K562 (cell line): ENCODE data around the gene SMARCD2. TPM values are rescaled to one million over a fixed set of nuclear protein-coding genes. Genes with fewer than 3 reads are reported as not detected.

Experiments used
- ATAC-seq: fragments of 200-7000 bp; cut with Tn5 transposase; 3 replicates; pipeline ENCODE4 v1.9.1; 2020; ENCODE audit warnings: moderate library complexity
- BruUV-seq: library from RNA; stranded (reverse); fragments of 400-500 nt; replicated peaks from 2 replicates; lab custom pipeline; 2021; lab: Mats Ljungman, UMichigan
- CTCF ChIA-PET: fragments of 300-600 bp; formaldehyde crosslinking; extraction: SDS; loops from one replicate; lab custom pipeline; 2021; ENCODE audit warnings: low intra/inter-chr PET ratio; lab: Yijun Ruan, JAX
- POLR2A ChIA-PET: fragments of 300-600, 350-650 bp; sonication (Branson Sonifier 250); formaldehyde crosslinking; extraction: SDS; loops from one replicate; lab custom pipeline; 2021; ENCODE audit warnings: antibody characterized with exemption, inconsistent platforms; lab: Yijun Ruan, JAX
- DNase-seq, 4 experiments: peaks; one replicate each; pipeline versions ENCODE4 v3.0.0 to v3.0.0-alpha.2; 2011 to 2018; ENCODE audit warnings: low spot score in 3 of 4, mixed read lengths in 3 of 4; ENCODE audit errors: extremely low read depth in 1 of 4
- FAIRE-seq: peaks from 2 replicates; lab custom pipeline; 2011; peaks lifted over from hg19 to GRCh38; lab: Jason Lieb, UNC
- H2AFZ ChIP-seq: 2 replicates; pipeline ENCODE4 v1.6.0; 2011; ENCODE audit warnings: low read depth, low read length, control low read depth, inconsistent platforms
- H3K27ac ChIP-seq: fragments of 200-600 bp; 3 replicates; pipeline ENCODE4 v1.8.0; 2011; ENCODE audit warnings: low read depth, mild to moderate bottlenecking, control low read depth, inconsistent platforms, low read length, moderate library complexity, mixed read lengths; ENCODE audit errors: extremely low read depth
- H3K27me3 ChIP-seq, 2 experiments: fragments of 300-600 bp in 1 of 2; 2 replicates in 1 of 2; 3 replicates in 1 of 2; pipeline versions ENCODE4 v1.6.0 to v1.8.0; 2011; ENCODE audit warnings: inconsistent platforms in 2 of 2, low read length in 2 of 2, mild to moderate bottlenecking in 1 of 2, mixed read lengths in 1 of 2, moderate library complexity in 1 of 2; ENCODE audit not compliant: control insufficient read depth in 2 of 2, insufficient read depth in 2 of 2
- H3K36me3 ChIP-seq: fragments of 300-600 bp; 3 replicates; pipeline ENCODE4 v1.8.0; 2011; ENCODE audit warnings: mild to moderate bottlenecking, low read length, inconsistent platforms; ENCODE audit not compliant: control insufficient read depth, insufficient read depth
- H3K4me1 ChIP-seq, 2 experiments: fragments of 200-600 bp in 1 of 2; replicated peaks in 1 of 2; 2 replicates in 1 of 2; 3 replicates in 1 of 2; pipeline versions ENCODE4 v1.5.1 to v1.8.0; 2011; ENCODE audit warnings: inconsistent platforms in 2 of 2, low read length in 2 of 2, mild to moderate bottlenecking in 1 of 2, mixed read lengths in 1 of 2, moderate library complexity in 1 of 2; ENCODE audit not compliant: control insufficient read depth in 2 of 2, insufficient read depth in 2 of 2
- H3K4me2 ChIP-seq: 2 replicates; pipeline ENCODE4 v1.6.1; 2011; ENCODE audit warnings: low read length, control low read depth, inconsistent platforms, mixed read lengths; ENCODE audit not compliant: insufficient read depth
- H3K4me3 ChIP-seq: fragments of 200-600 bp; sonication (generic), shearing (Covaris generic); 2 replicates; pipeline ENCODE4 v1.5.1; 2016; ENCODE audit warnings: control low read depth, inconsistent platforms
- H3K79me2 ChIP-seq: fragments of 200-600 bp; 3 replicates; pipeline ENCODE4 v1.8.0; 2011; ENCODE audit warnings: low read length, inconsistent platforms; ENCODE audit not compliant: control insufficient read depth, insufficient read depth
- H3K9ac ChIP-seq, 2 experiments: 2 replicates each; pipeline versions ENCODE4 v1.6.0 to v1.6.1; 2011; ENCODE audit warnings: low read depth in 2 of 2, low read length in 2 of 2, control low read depth in 1 of 2, inconsistent platforms in 1 of 2, mild to moderate bottlenecking in 1 of 2, mixed read lengths in 1 of 2; ENCODE audit not compliant: insufficient read depth in 1 of 2
- H3K9me1 ChIP-seq: one replicate; pipeline ENCODE4 v1.6.0; 2011; ENCODE audit warnings: inconsistent platforms, mild to moderate bottlenecking, low read length, moderate library complexity; ENCODE audit not compliant: control insufficient read depth, insufficient read depth
- H3K9me3 ChIP-seq: replicated peaks from 2 replicates; pipeline ENCODE4 v1.5.1; 2011; ENCODE audit warnings: low read depth, low read length, inconsistent platforms; ENCODE audit not compliant: control insufficient read depth, insufficient read depth
- H4K20me1 ChIP-seq: replicated peaks from 2 replicates; pipeline ENCODE4 v1.6.1; 2011; ENCODE audit warnings: low read length, inconsistent platforms, mixed read lengths; ENCODE audit not compliant: control insufficient read depth, insufficient read depth
- ESRRB ChIP-seq: fragments of 250-450 bp; sonication (Bioruptor Pico); IDR thresholded peaks from 2 replicates; pipeline ENCODE4 v1.5.0; 2020; ENCODE audit warnings: mild to moderate bottlenecking, moderate library complexity, borderline replicate concordance
- HDAC2 ChIP-seq: fragments of 450-650 bp; IDR thresholded peaks from 2 replicates; pipeline ENCODE4 v1.6.1; 2016; ENCODE audit warnings: mild to moderate bottlenecking
- NFE2L1 ChIP-seq: fragments of 450-650 bp; IDR thresholded peaks from 2 replicates; pipeline ENCODE4 v1.6.1; 2016; ENCODE audit warnings: missing genetic modification characterization, low read depth, mild to moderate bottlenecking, missing compliant biosample characterization, moderate library complexity, borderline replicate concordance
- SMARCB1 ChIP-seq: IDR thresholded peaks from 2 replicates; pipeline ENCODE4 v1.6.1; 2011; ENCODE audit warnings: improper control_type of control experiment, low read depth; ENCODE audit not compliant: insufficient read length
- SNIP1 ChIP-seq: fragments of 450-650 bp; IDR thresholded peaks from 2 replicates; pipeline ENCODE4 v1.7.1; 2017; ENCODE audit warnings: low read depth, mild to moderate bottlenecking
- ZNF12 ChIP-seq: sonication (generic); formaldehyde crosslinking; IDR thresholded peaks from 2 replicates; pipeline ENCODE4 v1.4.0; 2020; ENCODE audit warnings: mild to moderate bottlenecking, missing genetic modification reagents
- ZNF175 ChIP-seq: fragments of 200-800 bp; sonication (Bioruptor generic); IDR thresholded peaks from 2 replicates; pipeline ENCODE4 v1.6.1; 2016; ENCODE audit warnings: low read depth, mild to moderate bottlenecking, missing genetic modification characterization, missing compliant biosample characterization
- ZNF253 ChIP-seq: fragments of 250-450 bp; sonication (Bioruptor Pico); conservative IDR thresholded peaks from 2 replicates; pipeline ENCODE4 v1.6.1; 2021; ENCODE audit warnings: mild to moderate bottlenecking
- WGBS: fragments of 100-300 bp; shearing (Covaris generic); methylation state at CpG from one replicate; pipeline ENCODE4 v1.1.6; 2016; ENCODE audit warnings: low coverage, mixed read lengths; ENCODE audit not compliant: insufficient coverage; ENCODE audit errors: missing lambda C conversion rate; 5-methylcytosine and 5-hydroxymethylcytosine counted together
- in situ Hi-C: fragments of 300-500 bp; cut with MboI; formaldehyde crosslinking; loops from 4 replicates; pipeline ENCODE4 v1.15.0; 2018; ENCODE audit warnings: inconsistent platforms, mixed read lengths
- intact Hi-C: fragments of 100-400 bp; cut with micrococcal nuclease; formaldehyde crosslinking; loops from 2 replicates; pipeline ENCODE4 v1.14.2; 2022
- polyA plus RNA-seq, 8 experiments: library from polyadenylated mRNA; depleted of rRNA in 4 of 8; stranded (reverse) in 5 of 8; unstranded in 3 of 8; fragments of >200 nt; fragmentation: Nextera tagmentation in 2 of 8; fragmentation: Illumina TruSeq in 1 of 8; extraction: Ambion mirVana in 2 of 8; extraction: Trizol in 1 of 8; gene quantifications; 2 replicates each; pipeline versions ENCODE4 v1.2.1 to v1.2.3, GENCODE V29; 2011 to 2014; ENCODE audit warnings: inconsistent platforms in 1 of 8, missing spikeins in 1 of 8
- total RNA-seq, 7 experiments: library from RNA; depleted of rRNA in 6 of 7; stranded (reverse); fragments of >200 nt in 6 of 7; fragmentation: Illumina TruSeq in 2 of 7; extraction: Trizol in 2 of 7; gene quantifications; 2 replicates each; pipeline versions ENCODE4 v1.2.1 to v1.2.3, GENCODE V29; 2011 to 2021; ENCODE audit warnings: low replicate concordance in 1 of 7
- TF ChIP-seq, protein P1 (sequence below): fragments of 250-450 bp; sonication (Bioruptor Pico); IDR thresholded peaks from 2 replicates; pipeline ENCODE4 v1.4.0; 2020; ENCODE audit warnings: mild to moderate bottlenecking, moderate library complexity
- TF ChIP-seq, protein P2 (sequence below): fragments of 250-450 bp; sonication (Bioruptor Pico); IDR thresholded peaks from 2 replicates; pipeline ENCODE4 v1.5.0; 2020; ENCODE audit warnings: mild to moderate bottlenecking, borderline replicate concordance

The SMARCD2 gene
- total and polyA plus RNA-seq, 9 of the 15 experiments (the other 6 are each of a cell fraction or from before 2014, with no cell fraction given): 1.7 to 114 (median 90.3) TPM

DNA sequence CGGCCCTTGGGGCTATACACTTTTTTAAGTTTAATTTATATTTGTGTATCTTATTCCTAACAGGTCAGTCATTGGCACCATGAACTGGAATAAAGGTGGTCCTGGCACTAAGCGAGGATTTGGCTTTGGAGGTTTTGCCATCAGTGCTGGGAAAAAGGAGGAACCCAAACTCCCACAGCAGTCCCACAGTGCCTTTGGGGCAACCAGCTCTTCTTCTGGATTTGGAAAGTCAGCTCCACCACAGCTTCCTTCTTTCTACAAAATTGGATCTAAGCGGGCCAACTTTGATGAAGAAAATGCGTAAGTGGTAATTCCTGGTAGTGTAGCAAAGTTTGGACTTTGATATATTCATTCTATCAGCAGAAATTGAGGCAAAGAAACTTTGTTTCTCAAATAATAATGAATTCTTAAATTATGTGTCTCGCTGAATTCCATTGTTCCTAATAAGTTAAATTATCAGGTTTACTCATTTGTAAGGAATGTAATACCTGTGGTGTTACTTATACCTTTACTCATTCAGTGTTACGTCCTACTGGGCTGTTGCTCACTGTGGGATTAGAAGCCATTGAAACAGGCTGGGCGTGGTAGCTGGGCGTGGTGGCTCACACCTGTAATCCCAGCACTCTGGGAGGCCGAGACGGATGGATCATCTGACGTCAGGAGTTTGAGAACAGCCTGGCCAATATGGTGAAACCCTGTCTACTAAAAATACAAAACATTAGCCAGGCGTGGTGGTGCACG lies 55.3 kb downstream of the SMARCD2 start:
- no peak for ATAC-seq
- POLR2A ChIA-PET: interaction anchor here (0.6 to 8.0 kb wide), 5 partner anchors 10 to 39 kb away, joined by 3 to 82 read pairs (median 4); partner anchors contain the start of genes CCDC47 and DDX42
- Histone ChIP-seq H3K4me3 (no peak overlapping the region), H3K9me1 (no peaks in the 10 kb centered on the region), H4K20me1 (no peaks in the 10 kb centered on the region; the same call in 1 of the 2 replicates), H3K27me3 (no peaks in the 10 kb centered on the region), H3K79me2 (peaks cover 75% of the 10 kb centered on the region), H3K4me1 (no peaks in the 10 kb centered on the region), H3K9me3 (no peaks in the 10 kb centered on the region), H3K36me3 (peaks cover 91% of the 10 kb centered on the region), H3K4me2 (no peak overlapping the region), H2AFZ (no peak overlapping the region), H3K9ac (no peak overlapping the region), H3K27ac (no peak overlapping the region)
- CTCF ChIA-PET: no interaction called here
- DNase-seq: no peak
- BruUV-seq: no TSS peak
- in situ Hi-C loops: no loop called here
- FAIRE-seq: no peak
- intact Hi-C loops: no loop called here
- 97% methylated on average over 12 of the region's 13 CpGs for WGBS
- TF ChIP-seq ZNF175 (CRISPR knock-in tag) (no peak), NFE2L1 (tag) (no peak), ZNF253 (no peak), SMARCB1 (no peak), ESRRB (CRISPR knock-in tag) (no peak), ZNF12 (CRISPR knock-in tag) (no peak), SNIP1 (no peak), HDAC2 (no peak)
- TF ChIP-seq, protein P1, sequence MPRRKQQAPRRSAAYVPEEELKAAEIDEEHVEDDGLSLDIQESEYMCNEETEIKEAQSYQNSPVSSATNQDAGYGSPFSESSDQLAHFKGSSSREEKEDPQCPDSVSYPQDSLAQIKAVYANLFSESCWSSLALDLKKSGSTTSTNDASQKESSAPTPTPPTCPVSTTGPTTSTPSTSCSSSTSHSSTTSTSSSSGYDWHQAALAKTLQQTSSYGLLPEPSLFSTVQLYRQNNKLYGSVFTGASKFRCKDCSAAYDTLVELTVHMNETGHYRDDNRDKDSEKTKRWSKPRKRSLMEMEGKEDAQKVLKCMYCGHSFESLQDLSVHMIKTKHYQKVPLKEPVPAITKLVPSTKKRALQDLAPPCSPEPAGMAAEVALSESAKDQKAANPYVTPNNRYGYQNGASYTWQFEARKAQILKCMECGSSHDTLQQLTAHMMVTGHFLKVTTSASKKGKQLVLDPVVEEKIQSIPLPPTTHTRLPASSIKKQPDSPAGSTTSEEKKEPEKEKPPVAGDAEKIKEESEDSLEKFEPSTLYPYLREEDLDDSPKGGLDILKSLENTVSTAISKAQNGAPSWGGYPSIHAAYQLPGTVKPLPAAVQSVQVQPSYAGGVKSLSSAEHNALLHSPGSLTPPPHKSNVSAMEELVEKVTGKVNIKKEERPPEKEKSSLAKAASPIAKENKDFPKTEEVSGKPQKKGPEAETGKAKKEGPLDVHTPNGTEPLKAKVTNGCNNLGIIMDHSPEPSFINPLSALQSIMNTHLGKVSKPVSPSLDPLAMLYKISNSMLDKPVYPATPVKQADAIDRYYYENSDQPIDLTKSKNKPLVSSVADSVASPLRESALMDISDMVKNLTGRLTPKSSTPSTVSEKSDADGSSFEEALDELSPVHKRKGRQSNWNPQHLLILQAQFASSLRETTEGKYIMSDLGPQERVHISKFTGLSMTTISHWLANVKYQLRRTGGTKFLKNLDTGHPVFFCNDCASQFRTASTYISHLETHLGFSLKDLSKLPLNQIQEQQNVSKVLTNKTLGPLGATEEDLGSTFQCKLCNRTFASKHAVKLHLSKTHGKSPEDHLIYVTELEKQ: no peak
- TF ChIP-seq, protein P2, sequence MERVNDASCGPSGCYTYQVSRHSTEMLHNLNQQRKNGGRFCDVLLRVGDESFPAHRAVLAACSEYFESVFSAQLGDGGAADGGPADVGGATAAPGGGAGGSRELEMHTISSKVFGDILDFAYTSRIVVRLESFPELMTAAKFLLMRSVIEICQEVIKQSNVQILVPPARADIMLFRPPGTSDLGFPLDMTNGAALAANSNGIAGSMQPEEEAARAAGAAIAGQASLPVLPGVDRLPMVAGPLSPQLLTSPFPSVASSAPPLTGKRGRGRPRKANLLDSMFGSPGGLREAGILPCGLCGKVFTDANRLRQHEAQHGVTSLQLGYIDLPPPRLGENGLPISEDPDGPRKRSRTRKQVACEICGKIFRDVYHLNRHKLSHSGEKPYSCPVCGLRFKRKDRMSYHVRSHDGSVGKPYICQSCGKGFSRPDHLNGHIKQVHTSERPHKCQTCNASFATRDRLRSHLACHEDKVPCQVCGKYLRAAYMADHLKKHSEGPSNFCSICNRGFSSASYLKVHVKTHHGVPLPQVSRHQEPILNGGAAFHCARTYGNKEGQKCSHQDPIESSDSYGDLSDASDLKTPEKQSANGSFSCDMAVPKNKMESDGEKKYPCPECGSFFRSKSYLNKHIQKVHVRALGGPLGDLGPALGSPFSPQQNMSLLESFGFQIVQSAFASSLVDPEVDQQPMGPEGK: no peak
